HG03280 (cell line): ENCODE results near the gene GASK1A.
"Not testable (repeated sequence)": the region's sequence is repeated elsewhere in the genome, so short reads cannot be mapped to it uniquely, and the experiment has no call there.

Experiments
- ATAC-seq: cut with Tn5 transposase; IDR thresholded peaks from one replicate; pipeline ENCODE4 v1.9.1; 2021; ENCODE audit warnings: mild to moderate bottlenecking, moderate library complexity; ENCODE audit not compliant: unreplicated experiment

Gene GASK1A

DNA sequence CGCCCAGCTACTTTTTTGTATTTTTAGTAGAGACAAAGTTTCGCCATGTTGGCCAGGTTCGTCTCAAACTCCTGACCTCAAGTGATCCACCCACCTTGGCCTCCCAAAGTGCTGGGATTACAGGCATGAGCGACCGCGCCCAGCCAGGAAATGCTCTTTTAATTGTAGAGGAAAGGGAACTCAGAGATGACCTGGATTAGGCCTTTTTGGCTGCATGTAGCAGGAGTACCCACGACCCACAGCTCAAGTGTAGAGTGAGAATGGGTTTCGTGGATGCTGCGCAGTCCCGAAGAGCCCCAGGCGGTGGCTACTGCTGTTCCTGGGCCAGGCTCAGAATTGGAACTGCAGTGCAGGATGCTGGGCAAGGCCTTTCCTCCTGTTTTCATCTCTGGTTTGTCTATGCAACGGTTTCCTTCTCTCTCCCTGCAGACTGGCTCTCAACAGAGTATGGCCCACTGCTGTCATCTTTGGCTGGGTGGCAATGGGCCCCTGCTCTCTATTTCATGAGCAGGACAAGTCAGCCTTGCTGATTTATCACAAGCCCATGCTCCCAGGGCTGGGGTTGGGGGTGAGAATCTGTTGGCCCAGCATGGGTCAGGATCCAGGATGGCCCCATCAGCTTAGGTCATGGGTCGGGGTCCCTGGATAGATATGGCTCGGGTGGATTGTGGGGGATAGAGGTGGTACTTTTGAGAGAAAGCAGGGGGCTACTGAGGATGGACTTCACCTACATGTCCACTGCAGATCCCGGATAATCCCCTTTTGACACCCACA lies 51.2 kb downstream of the GASK1A start:
- ATAC-seq, result no peak

- no peak for ATAC-seq
These were observed 52.4 kb downstream of the GASK1A start for GRCh38 chr3:43031485-43031884.

DNA sequence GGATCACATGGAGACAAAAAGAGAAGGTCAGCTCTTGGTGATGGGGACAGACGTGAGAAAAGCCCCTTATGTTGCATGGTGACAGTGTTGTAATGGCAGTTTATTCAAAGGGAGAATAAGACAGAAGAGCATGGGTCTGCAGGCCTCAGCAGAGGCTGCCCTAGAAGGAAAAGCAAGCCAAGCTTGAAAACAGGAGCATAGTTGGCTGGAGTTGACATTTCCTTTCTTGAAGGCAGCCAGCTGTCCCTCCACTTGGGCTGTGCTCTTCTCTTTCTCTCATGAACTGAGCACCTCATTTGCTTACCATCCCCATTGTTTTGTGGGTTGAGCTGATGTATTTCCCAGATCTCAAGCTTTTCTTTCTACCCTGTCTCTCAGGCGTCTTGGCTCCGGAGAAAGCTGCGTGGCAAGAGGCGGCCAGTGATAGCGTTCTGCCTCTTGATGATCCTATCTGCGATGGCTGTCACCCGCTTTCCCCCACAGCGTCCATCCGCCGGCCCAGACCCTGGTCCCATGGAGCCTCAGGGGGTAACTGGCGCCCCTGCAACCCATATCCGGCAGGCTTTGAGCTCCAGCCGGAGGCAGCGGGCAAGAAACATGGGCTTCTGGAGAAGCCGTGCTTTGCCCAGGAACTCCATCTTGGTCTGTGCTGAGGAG lies 52.9 kb downstream of the GASK1A start:
- ATAC-seq, result no peak

DNA sequence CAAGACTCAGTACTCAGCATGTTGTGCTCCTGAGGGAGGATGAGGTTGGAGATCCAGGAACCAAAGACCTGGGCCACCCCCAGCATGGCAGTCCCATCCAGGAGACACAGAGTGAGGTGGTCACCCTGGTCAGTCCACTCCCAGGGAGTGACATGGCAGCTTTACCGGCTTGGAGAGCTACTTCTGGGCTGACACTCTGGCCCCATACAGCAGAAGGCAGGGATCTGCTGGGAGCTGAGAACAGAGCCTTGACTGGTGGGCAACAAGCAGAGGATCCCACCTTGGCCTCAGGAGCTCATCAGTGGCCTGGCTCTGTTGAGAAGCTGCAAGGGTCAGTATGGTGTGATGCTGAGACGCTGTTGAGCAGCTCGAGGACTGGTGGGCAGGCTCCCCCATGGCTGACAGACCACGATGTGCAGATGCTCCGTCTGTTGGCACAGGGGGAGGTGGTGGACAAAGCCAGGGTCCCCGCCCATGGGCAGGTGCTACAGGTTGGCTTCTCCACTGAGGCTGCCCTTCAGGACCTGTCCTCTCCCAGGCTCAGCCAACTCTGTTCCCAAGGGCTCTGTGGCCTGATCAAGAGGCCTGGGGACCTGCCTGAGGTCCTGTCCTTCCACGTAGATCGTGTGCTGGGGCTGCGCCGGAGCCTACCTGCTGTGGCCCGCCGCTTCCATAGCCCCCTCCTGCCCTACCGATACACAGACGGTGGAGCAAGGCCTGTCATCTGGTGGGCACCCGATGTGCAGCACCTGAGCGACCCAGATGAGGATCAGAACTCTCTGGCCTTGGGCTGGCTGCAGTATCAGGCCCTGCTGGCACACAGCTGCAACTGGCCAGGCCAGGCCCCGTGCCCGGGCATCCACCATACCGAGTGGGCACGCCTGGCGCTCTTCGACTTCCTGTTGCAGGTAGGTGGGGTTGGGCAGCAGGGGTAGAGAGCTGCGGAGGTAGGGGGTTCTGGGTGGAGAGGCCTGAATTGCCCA lies 53.8 kb downstream of the GASK1A start:
- ATAC-seq, result no peak

GRCh38 chr3:43034200-43034599 lies 55.1 kb downstream of the GASK1A start:
- no peak for ATAC-seq

DNA sequence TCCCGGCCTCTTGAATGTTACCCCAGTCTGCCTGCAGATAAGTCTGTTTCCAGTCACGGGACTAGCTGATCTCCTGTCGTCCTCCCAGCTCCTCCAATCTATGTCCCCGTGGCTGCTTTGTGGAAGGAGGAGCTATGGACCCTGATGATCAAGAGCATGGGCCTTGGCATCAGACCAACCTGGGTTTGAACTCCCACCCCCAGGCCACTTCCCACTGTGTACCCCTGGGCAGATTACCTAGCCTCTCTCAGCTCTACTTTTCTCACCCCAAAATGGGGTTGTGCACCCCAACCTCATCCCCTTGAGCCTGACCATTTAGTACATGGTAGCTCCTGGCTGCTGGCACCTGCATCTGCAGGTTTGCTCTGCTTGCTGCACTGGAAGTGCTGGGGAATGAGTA lies 55.8 kb downstream of the GASK1A start:
- no peak for ATAC-seq

GRCh38 chr3:43035801-43036365 lies 56.8 kb downstream of the GASK1A start:
- ATAC-seq, result no peak

DNA sequence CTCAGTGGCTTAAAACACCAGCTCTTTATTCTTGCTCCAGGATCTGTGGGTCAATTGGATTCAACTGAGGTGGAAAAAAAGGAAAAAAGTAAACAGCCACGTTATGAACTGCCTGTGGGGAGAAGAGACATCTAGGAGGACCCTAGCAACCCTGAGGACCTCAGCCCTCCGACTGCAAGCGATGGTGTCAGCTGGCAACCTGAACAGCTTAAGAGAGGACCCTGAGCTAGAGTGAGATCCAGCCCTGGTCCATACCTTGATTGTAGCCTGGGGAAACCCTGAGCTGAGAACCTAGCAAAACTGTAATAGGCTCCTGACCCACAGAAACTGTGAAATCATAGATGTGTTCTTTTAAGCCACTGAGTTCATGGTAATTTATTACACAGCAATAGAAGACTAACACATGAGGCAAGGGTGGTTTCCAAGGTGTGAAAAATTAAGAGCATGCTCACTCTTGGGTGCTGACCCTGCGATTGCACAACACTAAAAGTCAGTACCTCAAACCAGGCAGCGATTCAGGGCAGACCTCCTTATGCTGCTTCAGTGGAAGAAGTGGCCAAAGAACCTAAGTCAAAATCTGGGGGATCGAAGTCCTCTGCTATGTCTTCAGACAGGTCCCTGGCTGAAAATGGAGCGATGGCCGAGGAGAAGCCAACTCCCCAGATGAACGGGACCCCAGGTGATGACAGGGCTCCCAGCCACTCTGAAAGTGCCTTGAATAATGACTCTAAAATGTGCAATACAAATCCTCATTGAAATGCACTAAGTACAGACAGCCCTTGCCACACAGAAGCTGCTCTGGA lies 57.7 kb downstream of the GASK1A start:
- no peak for ATAC-seq

DNA sequence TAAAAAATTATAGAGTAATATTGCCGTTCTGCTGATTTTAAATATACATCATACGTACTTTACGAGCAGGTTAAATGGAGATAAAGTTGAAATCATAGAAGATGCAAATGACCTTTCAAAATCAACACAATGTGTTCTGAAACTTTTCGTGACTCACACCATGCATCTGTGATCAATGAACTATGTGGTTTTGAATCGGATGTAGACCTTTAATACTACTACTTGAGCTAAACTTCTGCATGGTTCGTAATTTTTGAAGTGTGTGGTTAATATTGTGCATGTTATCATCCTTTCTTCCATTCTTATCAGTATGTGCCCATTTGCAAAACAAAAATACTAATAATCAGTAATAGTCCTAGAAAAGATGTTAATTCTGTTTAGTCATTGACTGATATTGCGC lies 58.9 kb downstream of the GASK1A start:
- ATAC-seq, result no peak

DNA sequence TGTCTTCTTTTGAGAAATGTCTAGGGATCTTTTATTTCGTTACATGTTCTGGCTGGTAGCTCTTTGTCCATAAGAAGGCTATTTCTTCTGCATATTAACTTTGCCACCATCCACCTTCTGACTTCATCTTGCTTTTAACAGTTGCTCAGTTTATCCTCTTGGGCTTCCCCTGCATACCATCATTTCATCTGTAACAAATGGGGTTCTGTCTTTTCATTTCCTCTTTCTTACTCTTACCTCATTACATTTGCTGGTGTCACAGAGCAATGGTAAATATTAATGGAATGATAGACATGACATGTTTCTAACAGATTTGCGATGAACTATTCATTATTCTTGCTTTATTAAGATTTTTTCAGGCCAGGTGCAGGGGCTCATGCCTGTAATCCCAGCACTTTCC lies 62.4 kb downstream of the GASK1A start:
- no peak for ATAC-seq

GRCh38 chr3:43043071-43043766 lies 64.1 kb downstream of the GASK1A start:
- ATAC-seq, result no peak

DNA sequence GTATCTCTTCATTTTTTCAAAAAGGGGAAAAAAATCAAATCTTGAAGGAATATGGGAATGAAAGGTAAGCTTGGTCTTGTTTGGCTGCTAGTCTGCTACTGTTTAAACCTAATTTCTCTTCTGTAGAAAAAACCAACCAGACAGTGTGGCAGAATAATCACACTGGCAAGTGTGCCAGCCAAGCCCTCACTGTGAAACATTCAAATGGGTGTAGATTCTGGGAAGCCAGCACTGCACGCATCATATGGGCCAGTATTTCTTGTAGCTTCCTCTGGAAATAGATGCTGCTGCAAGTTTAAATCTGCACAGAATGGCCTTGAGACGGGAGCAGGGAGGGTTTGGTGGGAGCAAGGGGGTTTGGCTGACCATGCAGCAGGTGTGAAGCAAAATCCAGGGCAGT lies 64.7 kb downstream of the GASK1A start:
- no peak for ATAC-seq

GRCh38 chr3:43045079-43045478 lies 66.0 kb downstream of the GASK1A start:
- ATAC-seq, result not testable (repeated sequence)

GRCh38 chr3:43046583-43046982 lies 67.5 kb downstream of the GASK1A start:
- no peak for ATAC-seq

- ATAC-seq, result no peak
These were observed 69.4 kb downstream of the GASK1A start for GRCh38 chr3:43048470-43048869.

DNA sequence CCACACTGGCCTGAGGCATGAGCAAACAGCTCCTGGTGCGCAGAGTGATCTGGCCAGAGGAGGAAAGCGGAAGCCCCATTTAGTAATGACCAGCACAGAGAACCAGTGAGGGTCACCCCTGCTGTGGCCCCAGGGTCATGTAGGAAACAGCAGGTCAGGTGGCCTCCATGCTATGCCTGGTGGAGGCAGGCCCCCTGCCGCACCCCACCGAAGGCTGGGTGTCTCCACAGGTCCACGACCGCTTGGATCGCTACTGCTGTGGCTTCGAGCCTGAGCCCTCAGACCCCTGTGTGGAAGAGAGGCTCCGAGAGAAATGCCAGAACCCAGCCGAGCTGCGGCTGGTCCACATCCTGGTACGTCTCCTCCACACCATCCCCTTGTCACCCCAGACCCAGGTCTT lies 74.2 kb downstream of the GASK1A start:
- no peak for ATAC-seq

- ATAC-seq, result no peak
These were observed 75.6 kb downstream of the GASK1A start for GRCh38 chr3:43054754-43055153.

- ATAC-seq, result no peak
These were observed 76.3 kb downstream of the GASK1A start for GRCh38 chr3:43055393-43055792.
